ENCODE measurements around the gene CDK5RAP2. TPM values are rescaled to one million over a fixed set of nuclear protein-coding genes. Genes with fewer than 3 reads are reported as not detected.

The CDK5RAP2 gene
- total RNA-seq, 2 donors from 2014 or later: 81.5 to 81.9 TPM

DNA sequence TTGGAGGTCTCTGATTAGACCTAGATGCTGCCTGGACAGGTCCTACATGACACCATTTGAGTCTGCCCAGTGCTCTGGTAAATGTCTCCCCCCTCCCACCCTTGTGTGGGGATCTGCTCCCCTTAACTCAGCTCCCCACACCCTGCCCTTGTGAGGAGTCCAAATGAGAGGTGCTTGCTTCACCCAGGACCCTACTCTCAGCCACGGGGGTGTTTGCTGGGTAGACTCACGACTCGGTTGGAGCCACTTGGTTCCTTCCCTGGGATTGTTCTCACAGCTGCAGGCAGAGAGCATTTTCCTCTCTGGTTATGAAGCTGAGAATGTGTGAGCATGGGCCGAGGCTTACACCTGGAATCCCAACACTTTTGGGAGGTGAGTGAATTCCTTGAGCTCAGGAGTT, 204.7 kb downstream of the CDK5RAP2 start:
- Mint-ChIP-seq H3K36me3 (ENCODE audit: insufficient read depth in 2 of 2) (no peaks in the 10 kb centered on the region), H3K4me1 (ENCODE audit: low read depth) (no peaks in the 10 kb centered on the region), H3K9me3 (no peaks in the 10 kb centered on the region), H3K4me3 (no peak overlapping the region), H3K27me3 (ENCODE audit: low read depth) (no peaks in the 10 kb centered on the region), H3K27ac (no peak overlapping the region)
- DNase-seq (no peak), ATAC-seq (replicated peaks in 1 of 2) (no peak)

DNA sequence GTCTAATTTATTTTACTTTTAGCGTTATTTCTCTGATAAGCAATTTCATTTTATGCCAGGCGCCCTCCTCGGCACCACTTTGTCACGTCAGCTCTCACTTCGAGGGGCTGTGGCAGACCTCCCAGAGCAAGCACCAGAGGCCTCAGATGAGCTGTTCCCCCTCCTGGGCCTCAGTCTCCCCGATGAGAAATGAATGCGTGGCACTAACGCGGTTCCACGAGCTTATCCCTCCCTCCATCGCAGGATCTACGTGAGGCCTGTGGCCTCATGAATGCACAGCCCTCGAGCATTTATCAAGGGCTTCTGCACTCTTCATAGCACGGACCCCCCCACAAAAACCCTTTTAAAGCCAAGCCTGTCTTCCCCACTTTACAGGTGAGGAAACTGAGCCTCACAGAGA, 205.2 kb downstream of the CDK5RAP2 start:
- Mint-ChIP-seq H3K36me3 (ENCODE audit: insufficient read depth in 2 of 2) (no peaks in the 10 kb centered on the region), H3K4me3 (no peak overlapping the region), H3K4me1 (ENCODE audit: low read depth) (no peaks in the 10 kb centered on the region), H3K27ac (no peak overlapping the region), H3K9me3 (no peaks in the 10 kb centered on the region), H3K27me3 (ENCODE audit: low read depth) (no peaks in the 10 kb centered on the region)
- ATAC-seq (replicated peaks in 1 of 2): no peak
- no peak for DNase-seq

DNA sequence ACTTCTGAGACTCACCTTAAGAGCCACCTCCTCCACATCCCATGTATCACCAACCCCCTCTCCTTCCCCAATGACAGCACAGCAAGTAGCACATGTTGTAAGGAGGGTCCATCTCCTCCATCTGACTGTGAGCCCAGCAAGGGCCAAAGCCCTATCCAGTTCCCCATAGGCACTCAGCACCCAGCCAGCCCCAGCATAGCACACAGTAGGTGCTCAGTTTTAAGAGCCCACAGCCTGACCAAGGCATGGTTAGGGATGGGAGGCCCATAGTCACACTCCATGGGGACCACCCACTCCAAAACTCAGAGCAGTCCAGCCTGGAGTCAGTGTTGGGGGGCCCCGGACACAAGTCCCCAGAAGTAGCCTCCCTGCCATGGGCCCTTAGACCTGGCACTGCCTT, 205.7 kb downstream of the CDK5RAP2 start:
- Mint-ChIP-seq H3K4me1 (ENCODE audit: low read depth) (no peaks in the 10 kb centered on the region), H3K4me3 (no peak overlapping the region), H3K27ac (no peak overlapping the region), H3K27me3 (ENCODE audit: low read depth) (no peaks in the 10 kb centered on the region), H3K36me3 (ENCODE audit: insufficient read depth in 2 of 2) (no peaks in the 10 kb centered on the region), H3K9me3 (no peaks in the 10 kb centered on the region)
- DNase-seq: no peak
- ATAC-seq (replicated peaks in 1 of 2): no peak

DNA sequence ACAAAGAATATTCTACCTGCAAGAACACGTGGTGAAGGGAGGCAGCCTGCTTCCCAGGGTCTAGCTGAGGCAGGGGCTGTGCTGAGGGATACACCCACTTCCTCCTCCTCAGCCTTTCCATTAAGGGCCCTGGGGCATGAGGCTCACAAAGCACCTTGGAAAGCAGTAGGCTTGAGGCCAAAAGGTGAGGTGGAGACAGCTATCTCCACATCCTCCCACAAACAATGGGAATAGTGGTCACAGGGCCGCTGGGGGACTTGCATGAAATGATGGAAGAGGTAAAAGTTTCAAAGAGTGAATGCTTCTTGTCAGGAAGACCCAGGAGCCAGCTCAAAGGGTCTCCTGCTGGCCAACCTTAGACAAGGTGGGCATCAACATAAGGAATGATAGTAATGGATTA, 207.9 kb downstream of the CDK5RAP2 start:
- DNase-seq (no peak), ATAC-seq (replicated peaks in 1 of 2) (no peak)
- Mint-ChIP-seq H3K4me1 (ENCODE audit: low read depth) (no peaks in the 10 kb centered on the region), H3K27ac (no peak overlapping the region), H3K9me3 (peaks cover 2% of the 10 kb centered on the region in 2 donors), H3K4me3 (no peak overlapping the region), H3K27me3 (ENCODE audit: low read depth) (no peaks in the 10 kb centered on the region), H3K36me3 (ENCODE audit: insufficient read depth in 2 of 2) (no peaks in the 10 kb centered on the region)

DNA sequence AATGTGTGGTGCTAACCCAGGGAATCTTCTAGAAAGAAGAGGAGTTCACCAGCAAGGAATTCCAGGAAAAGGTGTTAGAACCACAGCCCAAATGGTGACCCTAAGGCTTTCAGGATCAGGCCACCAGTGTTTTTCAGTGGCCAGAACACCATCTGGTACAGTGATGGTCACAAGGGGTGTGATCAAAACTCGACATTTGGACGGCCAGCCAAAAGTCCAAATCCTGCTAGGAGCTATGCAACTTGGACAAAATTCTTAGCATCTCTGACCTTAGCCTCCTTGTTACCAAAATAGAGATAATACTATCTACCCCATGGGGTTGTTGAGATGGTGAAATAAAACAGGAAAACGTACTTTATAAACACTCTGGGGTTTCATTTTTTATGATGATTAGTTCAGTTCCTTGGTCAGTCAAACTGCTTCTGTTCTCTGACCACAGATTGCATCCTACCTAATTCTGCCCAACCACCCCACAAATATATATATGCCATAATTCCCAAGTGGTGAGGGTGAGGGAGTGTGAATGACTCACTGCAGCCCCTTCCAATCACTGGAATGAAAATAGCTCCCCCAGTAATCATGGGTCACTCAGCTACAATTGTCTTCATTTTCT, 210.3 kb downstream of the CDK5RAP2 start:
- DNase-seq: no peak
- H3K4me3 Mint-ChIP-seq: no peak overlapping the region
- ATAC-seq (replicated peaks in 1 of 2): no peak
- no peak overlapping the region for H3K27ac Mint-ChIP-seq
- no peaks in the 10 kb centered on the region for H3K36me3 Mint-ChIP-seq (ENCODE audit: insufficient read depth in 2 of 2)
- H3K9me3 Mint-ChIP-seq: peaks cover 2% of the 10 kb centered on the region in 2 donors
- H3K4me1 Mint-ChIP-seq (ENCODE audit: low read depth): no peaks in the 10 kb centered on the region
- H3K27me3 Mint-ChIP-seq (ENCODE audit: low read depth): no peaks in the 10 kb centered on the region

DNA sequence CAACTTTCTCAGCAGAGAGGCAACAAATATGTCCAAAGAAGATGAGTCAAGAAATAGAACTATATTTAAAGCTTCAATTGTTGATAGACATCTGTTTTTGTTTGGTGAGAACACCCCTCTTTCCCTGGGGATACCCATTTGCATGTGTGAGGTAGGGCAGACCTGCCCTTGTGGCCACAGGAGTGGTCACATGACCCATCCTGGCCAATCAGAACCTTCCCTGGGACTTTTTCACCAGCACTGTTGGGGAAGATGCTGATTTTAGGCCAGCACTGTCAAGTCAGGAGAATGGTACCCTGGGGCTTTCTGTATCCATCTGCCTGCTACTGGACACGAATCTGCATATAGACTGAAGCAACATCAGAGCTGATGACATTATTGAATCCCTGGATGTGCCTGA, 211.2 kb downstream of the CDK5RAP2 start:
- DNase-seq (no peak), ATAC-seq (replicated peaks in 1 of 2) (no peak)
- Mint-ChIP-seq H3K4me3 (no peak overlapping the region), H3K4me1 (ENCODE audit: low read depth) (no peaks in the 10 kb centered on the region), H3K27me3 (ENCODE audit: low read depth) (no peaks in the 10 kb centered on the region), H3K36me3 (ENCODE audit: insufficient read depth in 2 of 2) (no peaks in the 10 kb centered on the region), H3K27ac (no peak overlapping the region), H3K9me3 (peaks cover 2% of the 10 kb centered on the region in 2 donors)

DNA sequence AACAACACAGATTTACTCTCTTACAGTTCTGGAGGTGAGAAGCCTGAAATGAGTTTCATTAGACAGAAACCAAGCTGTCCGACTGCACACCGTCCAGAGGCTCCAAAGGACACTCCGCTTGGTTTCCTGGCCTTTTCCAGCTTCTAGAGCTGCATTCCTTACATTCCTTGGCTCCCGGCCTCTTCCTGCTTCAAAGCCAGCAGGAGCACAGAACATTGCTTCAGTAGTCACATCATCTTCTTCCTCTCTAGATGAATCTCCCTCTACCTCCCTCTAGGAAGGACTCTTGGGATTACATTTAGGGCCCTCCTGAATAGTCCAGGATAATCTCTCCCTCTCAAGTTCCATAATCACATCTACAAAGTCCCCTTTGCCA, 213.3 kb downstream of the CDK5RAP2 start:
- no peak for ATAC-seq (replicated peaks in 1 of 2)
- no peak for DNase-seq
- Mint-ChIP-seq H3K36me3 (ENCODE audit: insufficient read depth in 2 of 2) (no peaks in the 10 kb centered on the region), H3K27ac (no peak overlapping the region), H3K4me1 (ENCODE audit: low read depth) (no peaks in the 10 kb centered on the region), H3K27me3 (ENCODE audit: low read depth) (peaks cover 5% of the 10 kb centered on the region), H3K9me3 (peaks cover 2% of the 10 kb centered on the region in 2 donors), H3K4me3 (no peak overlapping the region)

DNA sequence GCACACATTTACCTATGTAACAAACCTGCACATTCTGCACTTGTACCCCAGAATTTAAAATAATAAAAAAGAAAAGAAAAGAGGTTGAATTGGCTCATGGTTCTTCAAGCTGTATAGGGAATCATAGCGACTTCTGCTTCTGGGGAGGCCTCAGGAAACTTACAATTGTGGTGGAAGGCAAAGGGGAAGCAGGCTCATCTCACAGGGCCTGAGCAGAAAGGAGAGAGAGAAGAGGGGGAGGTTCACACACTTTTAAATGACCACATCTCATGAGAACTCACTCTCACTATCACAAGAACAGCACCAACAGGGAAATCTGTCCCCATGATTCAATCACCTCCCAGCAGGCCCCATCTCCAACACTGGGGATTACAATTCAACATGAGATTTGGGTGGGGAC, 214.6 kb downstream of the CDK5RAP2 start:
- no peak overlapping the region for H3K27ac Mint-ChIP-seq
- H3K9me3 Mint-ChIP-seq: peaks cover 2% of the 10 kb centered on the region in 2 donors
- peaks cover 5% of the 10 kb centered on the region for H3K27me3 Mint-ChIP-seq (ENCODE audit: low read depth)
- H3K36me3 Mint-ChIP-seq (ENCODE audit: insufficient read depth in 2 of 2): no peaks in the 10 kb centered on the region
- DNase-seq (no peak), ATAC-seq (replicated peaks in 1 of 2) (no peak)
- H3K4me3 Mint-ChIP-seq: no peak overlapping the region
- no peaks in the 10 kb centered on the region for H3K4me1 Mint-ChIP-seq (ENCODE audit: low read depth)

DNA sequence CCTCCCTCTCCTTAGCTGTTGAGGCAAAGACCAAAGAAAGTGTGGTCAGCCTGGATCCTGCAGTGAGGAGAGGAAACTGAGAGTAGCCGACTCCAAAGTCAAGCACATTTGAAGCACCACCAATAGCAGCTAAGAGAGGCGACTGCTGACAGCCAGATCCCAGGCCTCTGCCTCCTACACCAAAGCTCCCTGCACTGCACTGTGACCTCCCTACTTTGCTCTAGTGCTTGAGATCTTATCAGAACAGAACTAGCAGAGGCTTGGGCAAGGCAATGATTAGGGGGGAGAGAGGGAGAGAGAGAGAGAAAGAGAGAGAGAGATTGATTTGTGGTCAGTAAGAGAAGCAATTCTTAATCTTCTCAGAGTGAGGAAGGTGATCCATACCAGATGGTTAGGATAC, 216.3 kb downstream of the CDK5RAP2 start:
- H3K27ac Mint-ChIP-seq: no peak overlapping the region
- H3K27me3 Mint-ChIP-seq (ENCODE audit: low read depth): peaks cover 5% of the 10 kb centered on the region
- no peak overlapping the region for H3K4me3 Mint-ChIP-seq
- no peak for DNase-seq
- no peaks in the 10 kb centered on the region for H3K4me1 Mint-ChIP-seq (ENCODE audit: low read depth)
- H3K9me3 Mint-ChIP-seq: no peaks in the 10 kb centered on the region
- H3K36me3 Mint-ChIP-seq (ENCODE audit: insufficient read depth in 2 of 2): no peaks in the 10 kb centered on the region
- ATAC-seq (replicated peaks in 1 of 2): no peak

DNA sequence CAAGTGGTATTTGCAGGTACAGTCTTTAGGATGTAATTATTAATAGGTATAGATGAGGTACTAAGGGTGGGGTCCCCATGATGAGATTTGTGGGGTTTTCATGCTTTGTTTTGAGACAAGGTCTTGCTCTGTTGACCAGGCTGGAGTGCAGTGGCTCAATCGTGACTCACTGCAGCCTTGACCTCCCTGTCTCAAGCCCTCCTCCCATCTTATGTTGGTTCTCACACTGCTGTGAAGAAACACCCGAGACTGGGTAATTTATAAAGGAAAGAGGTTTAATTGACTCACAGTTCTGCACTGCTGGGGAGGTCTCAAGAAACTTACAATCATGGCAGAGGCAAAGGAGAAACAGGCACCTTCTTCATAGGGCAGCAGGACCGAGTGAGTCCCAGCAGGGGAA, 217.5 kb downstream of the CDK5RAP2 start:
- Mint-ChIP-seq H3K4me1 (ENCODE audit: low read depth) (no peaks in the 10 kb centered on the region), H3K9me3 (no peaks in the 10 kb centered on the region), H3K4me3 (no peak overlapping the region), H3K27me3 (ENCODE audit: low read depth) (peaks cover 5% of the 10 kb centered on the region), H3K36me3 (ENCODE audit: insufficient read depth in 2 of 2) (no peaks in the 10 kb centered on the region), H3K27ac (no peak overlapping the region)
- no peak for DNase-seq
- no peak for ATAC-seq (replicated peaks in 1 of 2)

DNA sequence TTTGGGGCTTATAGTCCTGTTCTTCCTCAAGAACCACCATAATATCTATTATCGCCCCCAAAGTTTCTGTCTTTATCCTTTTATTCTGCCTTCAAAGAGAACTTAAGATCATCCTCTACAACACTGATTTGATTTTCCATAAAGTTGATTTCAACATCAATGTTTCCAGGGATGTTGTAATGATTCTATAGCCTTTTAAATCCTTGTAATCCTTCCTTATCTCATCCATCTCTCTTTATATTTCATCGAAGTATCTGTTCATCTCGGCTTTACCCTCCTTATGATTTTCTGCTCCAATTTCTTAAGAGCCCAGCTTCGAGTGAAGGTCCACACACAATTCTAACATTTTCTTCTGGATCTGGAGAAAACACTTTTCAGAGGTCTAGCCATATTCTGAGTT, 218.4 kb downstream of the CDK5RAP2 start:
- ATAC-seq (replicated peaks in 1 of 2) (no peak), DNase-seq (no peak)
- Mint-ChIP-seq H3K9me3 (no peaks in the 10 kb centered on the region), H3K36me3 (ENCODE audit: insufficient read depth in 2 of 2) (no peaks in the 10 kb centered on the region), H3K27ac (no peak overlapping the region), H3K4me3 (no peak overlapping the region), H3K27me3 (ENCODE audit: low read depth) (peaks cover 5% of the 10 kb centered on the region), H3K4me1 (ENCODE audit: low read depth) (no peaks in the 10 kb centered on the region)

DNA sequence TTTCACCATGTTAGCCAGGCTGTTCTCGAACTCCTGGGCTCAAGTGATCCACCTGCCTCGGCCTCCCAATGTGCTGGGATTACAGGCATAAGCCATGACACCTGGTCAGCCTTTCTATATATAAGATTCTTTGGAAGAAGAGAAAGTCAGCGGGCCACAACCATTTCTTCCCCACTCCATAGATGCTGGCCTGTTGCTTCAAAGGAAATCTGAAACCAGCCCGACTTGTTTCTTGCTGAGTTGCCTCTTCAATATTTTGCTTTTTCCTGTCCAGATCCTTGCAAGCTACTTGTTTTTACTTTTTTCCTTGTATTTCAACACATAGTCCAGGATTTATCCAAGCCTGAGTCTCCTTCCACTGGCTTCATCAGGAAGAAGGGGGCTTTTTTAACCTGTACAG, 219.5 kb downstream of the CDK5RAP2 start:
- no peaks in the 10 kb centered on the region for H3K4me1 Mint-ChIP-seq (ENCODE audit: low read depth)
- DNase-seq (no peak), ATAC-seq (replicated peaks in 1 of 2) (no peak)
- peaks cover 5% of the 10 kb centered on the region for H3K27me3 Mint-ChIP-seq (ENCODE audit: low read depth)
- no peaks in the 10 kb centered on the region for H3K9me3 Mint-ChIP-seq
- H3K4me3 Mint-ChIP-seq: no peak overlapping the region
- H3K36me3 Mint-ChIP-seq (ENCODE audit: insufficient read depth in 2 of 2): no peaks in the 10 kb centered on the region
- no peak overlapping the region for H3K27ac Mint-ChIP-seq

DNA sequence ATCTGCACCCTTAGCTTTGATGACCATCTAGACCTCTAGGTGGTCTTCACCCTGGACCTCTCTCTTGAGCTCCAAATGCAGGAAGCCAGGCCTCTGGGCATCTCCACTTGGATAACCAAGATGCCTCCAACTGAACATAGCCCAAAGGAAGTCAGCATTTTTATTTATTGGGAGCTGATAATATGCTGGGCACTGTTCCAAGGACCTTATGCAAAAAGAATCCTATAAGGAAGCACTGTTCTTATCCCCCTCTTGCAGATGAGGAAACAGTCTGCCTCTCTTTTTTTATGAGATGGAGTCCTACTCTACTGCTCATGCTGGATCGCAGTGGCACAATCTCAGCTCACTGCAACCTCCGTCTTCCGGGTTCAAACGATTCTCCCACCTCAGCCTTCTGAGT, 219.9 kb downstream of the CDK5RAP2 start:
- no peaks in the 10 kb centered on the region for H3K9me3 Mint-ChIP-seq
- H3K4me3 Mint-ChIP-seq: no peak overlapping the region
- H3K27ac Mint-ChIP-seq: no peak overlapping the region
- peaks cover 5% of the 10 kb centered on the region for H3K27me3 Mint-ChIP-seq (ENCODE audit: low read depth)
- ATAC-seq (replicated peaks in 1 of 2): no peak
- no peaks in the 10 kb centered on the region for H3K36me3 Mint-ChIP-seq (ENCODE audit: insufficient read depth in 2 of 2)
- H3K4me1 Mint-ChIP-seq (ENCODE audit: low read depth): no peaks in the 10 kb centered on the region
- no peak for DNase-seq

DNA sequence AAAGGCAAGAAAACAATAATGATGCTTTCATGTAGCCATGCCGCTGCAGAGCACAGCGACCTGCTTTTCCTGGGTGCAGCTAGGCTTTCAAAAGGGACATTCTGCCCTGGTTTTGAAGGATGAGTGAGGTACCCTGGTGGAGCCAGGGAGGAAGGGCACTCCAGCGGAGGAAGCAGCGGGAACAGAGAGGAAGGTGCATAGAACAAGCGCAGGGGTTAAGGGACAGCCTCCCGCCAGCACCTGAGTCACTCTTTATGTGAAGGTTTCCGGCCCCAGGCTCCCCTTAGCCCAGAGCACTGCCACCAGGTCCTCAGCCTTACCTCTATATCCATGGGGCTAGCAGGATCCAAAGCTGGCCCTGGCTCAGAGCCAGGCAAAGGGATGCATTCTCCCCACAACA, 221.1 kb downstream of the CDK5RAP2 start:
- no peak overlapping the region for H3K4me3 Mint-ChIP-seq

More for the DNA sequence above, 221.1 kb downstream of the CDK5RAP2 start:
- no peaks in the 10 kb centered on the region for H3K9me3 Mint-ChIP-seq
- H3K27ac Mint-ChIP-seq: no peak overlapping the region
- H3K4me1 Mint-ChIP-seq (ENCODE audit: low read depth): no peaks in the 10 kb centered on the region
- ATAC-seq (replicated peaks in 1 of 2) (no peak), DNase-seq (no peak)
- peaks cover 5% of the 10 kb centered on the region for H3K27me3 Mint-ChIP-seq (ENCODE audit: low read depth)
- no peaks in the 10 kb centered on the region for H3K36me3 Mint-ChIP-seq (ENCODE audit: insufficient read depth in 2 of 2)
